HG03558 (cell line): ENCODE measurements around the gene ARHGDIA.
"Not testable (repeated sequence)": the region's sequence is repeated elsewhere in the genome, so short reads cannot be mapped to it uniquely, and the experiment has no call there.

Source experiments
- ATAC-seq: cut with Tn5 transposase; IDR thresholded peaks from one replicate; pipeline ENCODE4 v1.9.1; 2021; ENCODE audit warnings: moderate number of reproducible peaks; ENCODE audit not compliant: unreplicated experiment; ENCODE audit errors: extremely low read depth

ARHGDIA gene

GRCh38 chr17:81870981-81871386, at the start of gene ARHGDIA:
Gene ARHGDIA, minus strand, starts transcription at chr17:81871337. Its CDS starts 1,407 bp downstream, at chr17:81869930.
- ATAC-seq, result no peak

- ATAC-seq, result no peak
Measured at GRCh38 chr17:81918832-81919545, 47.9 kb upstream of the ARHGDIA start.

- ATAC-seq, result not testable (repeated sequence)
Measured at GRCh38 chr17:81918333-81918669, 47.2 kb upstream of the ARHGDIA start.

GRCh38 chr17:81917565-81918332, 46.6 kb upstream of the ARHGDIA start, which contains the start of gene SIRT7:
Gene SIRT7, minus strand, starts transcription at chr17:81918176. Its CDS starts 45 bp downstream, at chr17:81918131.
- ATAC-seq, result no peak

- no peak for ATAC-seq
Measured at GRCh38 chr17:81916234-81917001, 45.3 kb upstream of the ARHGDIA start.

GRCh38 chr17:81915331-81915730, 44.2 kb upstream of the ARHGDIA start:
- no peak for ATAC-seq

GRCh38 chr17:81914103-81914850, 43.1 kb upstream of the ARHGDIA start:
- no peak for ATAC-seq

GRCh38 chr17:81913394-81914102, 42.4 kb upstream of the ARHGDIA start:
- no peak for ATAC-seq

GRCh38 chr17:81912441-81913309, 41.5 kb upstream of the ARHGDIA start:
- no peak for ATAC-seq

GRCh38 chr17:81911969-81912368, 40.8 kb upstream of the ARHGDIA start:
- no peak for ATAC-seq

- ATAC-seq, result no peak
Measured at GRCh38 chr17:81911277-81911961, 40.3 kb upstream of the ARHGDIA start, which contains the start of gene PCYT2. Gene PCYT2, minus strand, starts transcription at chr17:81911399. Its CDS starts 44 bp downstream, at chr17:81911355.

GRCh38 chr17:81910840-81911276, 39.7 kb upstream of the ARHGDIA start:
- ATAC-seq, result no peak

GRCh38 chr17:81909966-81910839, 39.1 kb upstream of the ARHGDIA start:
- ATAC-seq, result no peak

GRCh38 chr17:81909231-81909630, 38.1 kb upstream of the ARHGDIA start:
- ATAC-seq, result no peak

- no peak for ATAC-seq
Measured at GRCh38 chr17:81908793-81909192, 37.7 kb upstream of the ARHGDIA start.

- ATAC-seq, result no peak
Measured at GRCh38 chr17:81907219-81908145, 36.3 kb upstream of the ARHGDIA start.
